Activated T-helper 2 cell treated with anti-CD3 and anti-CD28 coated beads, Interferon-gamma antibody, Interleukin-2, Interleukin-4, amounts not matched to agents 10 μg/mL and 5 μg/mL and 100 μg/mL, durations not matched to agents 14 hours and 24 hours and 36 hours (primary cell): ENCODE data around the gene TDRD7. TPM values are rescaled to one million over a fixed set of nuclear protein-coding genes. Genes with fewer than 3 reads are reported as not detected.

Source experiments
- DNase-seq: peaks from one replicate; pipeline ENCODE4 v3.0.0; 2021; ENCODE audit warnings: low spot score
- H3K27ac Mint-ChIP-seq: one replicate; pipeline ENCODE4 v1.8.0; 2021; ENCODE audit warnings: mixed read lengths
- H3K27me3 Mint-ChIP-seq: one replicate; pipeline ENCODE4 v1.8.0; 2021; ENCODE audit warnings: low read depth, mixed read lengths
- H3K36me3 Mint-ChIP-seq: one replicate; pipeline ENCODE4 v1.8.0; 2021; ENCODE audit warnings: low read depth, mixed read lengths
- H3K4me1 Mint-ChIP-seq: one replicate; pipeline ENCODE4 v1.8.0; 2021; ENCODE audit warnings: low read depth, mixed read lengths
- H3K4me3 Mint-ChIP-seq: one replicate; pipeline ENCODE4 v1.8.0; 2021; ENCODE audit warnings: low read depth, mild to moderate bottlenecking, moderate library complexity, mixed read lengths
- H3K9me3 Mint-ChIP-seq: one replicate; pipeline ENCODE4 v1.8.0; 2021; ENCODE audit warnings: mixed read lengths
- intact Hi-C: fragments of 100-400 bp; cut with micrococcal nuclease; formaldehyde crosslinking; loops from one replicate; pipeline ENCODE4 v1.15.1; 2023
- total RNA-seq: library from RNA; stranded (reverse); gene quantifications from 2 replicates; pipeline ENCODE4 v1.2.3, GENCODE V29; 2022

Gene TDRD7, protein sequence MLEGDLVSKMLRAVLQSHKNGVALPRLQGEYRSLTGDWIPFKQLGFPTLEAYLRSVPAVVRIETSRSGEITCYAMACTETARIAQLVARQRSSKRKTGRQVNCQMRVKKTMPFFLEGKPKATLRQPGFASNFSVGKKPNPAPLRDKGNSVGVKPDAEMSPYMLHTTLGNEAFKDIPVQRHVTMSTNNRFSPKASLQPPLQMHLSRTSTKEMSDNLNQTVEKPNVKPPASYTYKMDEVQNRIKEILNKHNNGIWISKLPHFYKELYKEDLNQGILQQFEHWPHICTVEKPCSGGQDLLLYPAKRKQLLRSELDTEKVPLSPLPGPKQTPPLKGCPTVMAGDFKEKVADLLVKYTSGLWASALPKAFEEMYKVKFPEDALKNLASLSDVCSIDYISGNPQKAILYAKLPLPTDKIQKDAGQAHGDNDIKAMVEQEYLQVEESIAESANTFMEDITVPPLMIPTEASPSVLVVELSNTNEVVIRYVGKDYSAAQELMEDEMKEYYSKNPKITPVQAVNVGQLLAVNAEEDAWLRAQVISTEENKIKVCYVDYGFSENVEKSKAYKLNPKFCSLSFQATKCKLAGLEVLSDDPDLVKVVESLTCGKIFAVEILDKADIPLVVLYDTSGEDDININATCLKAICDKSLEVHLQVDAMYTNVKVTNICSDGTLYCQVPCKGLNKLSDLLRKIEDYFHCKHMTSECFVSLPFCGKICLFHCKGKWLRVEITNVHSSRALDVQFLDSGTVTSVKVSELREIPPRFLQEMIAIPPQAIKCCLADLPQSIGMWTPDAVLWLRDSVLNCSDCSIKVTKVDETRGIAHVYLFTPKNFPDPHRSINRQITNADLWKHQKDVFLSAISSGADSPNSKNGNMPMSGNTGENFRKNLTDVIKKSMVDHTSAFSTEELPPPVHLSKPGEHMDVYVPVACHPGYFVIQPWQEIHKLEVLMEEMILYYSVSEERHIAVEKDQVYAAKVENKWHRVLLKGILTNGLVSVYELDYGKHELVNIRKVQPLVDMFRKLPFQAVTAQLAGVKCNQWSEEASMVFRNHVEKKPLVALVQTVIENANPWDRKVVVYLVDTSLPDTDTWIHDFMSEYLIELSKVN
- 4.4 and 5.5 TPM in 2 replicates for total RNA-seq

- no peaks in the 10 kb centered on the region for H3K36me3 Mint-ChIP-seq
- peak; percentile 84 for DNase-seq
- peaks cover 7% of the 10 kb centered on the region for H3K9me3 Mint-ChIP-seq
- H3K27ac Mint-ChIP-seq, result peak within 1 kb of the TSS; percentile 6
- peaks cover 38% of the 10 kb centered on the region for H3K27me3 Mint-ChIP-seq
- peak within 1 kb of the TSS; percentile 84 for H3K4me3 Mint-ChIP-seq
- H3K4me1 Mint-ChIP-seq, result peaks cover 23% of the 10 kb centered on the region
- intact Hi-C loops, result loop anchor here (1.0 to 10.0 kb wide), 4 partner anchors 15 to 293 kb away; partner anchors contain the start of gene TMOD1
Measured at GRCh38 chr9:97411789-97412625, at the start of gene TDRD7. Gene TDRD7, plus strand, starts transcription at chr9:97412096. Its CDS starts 16,370 bp downstream, at chr9:97428466.

DNA sequence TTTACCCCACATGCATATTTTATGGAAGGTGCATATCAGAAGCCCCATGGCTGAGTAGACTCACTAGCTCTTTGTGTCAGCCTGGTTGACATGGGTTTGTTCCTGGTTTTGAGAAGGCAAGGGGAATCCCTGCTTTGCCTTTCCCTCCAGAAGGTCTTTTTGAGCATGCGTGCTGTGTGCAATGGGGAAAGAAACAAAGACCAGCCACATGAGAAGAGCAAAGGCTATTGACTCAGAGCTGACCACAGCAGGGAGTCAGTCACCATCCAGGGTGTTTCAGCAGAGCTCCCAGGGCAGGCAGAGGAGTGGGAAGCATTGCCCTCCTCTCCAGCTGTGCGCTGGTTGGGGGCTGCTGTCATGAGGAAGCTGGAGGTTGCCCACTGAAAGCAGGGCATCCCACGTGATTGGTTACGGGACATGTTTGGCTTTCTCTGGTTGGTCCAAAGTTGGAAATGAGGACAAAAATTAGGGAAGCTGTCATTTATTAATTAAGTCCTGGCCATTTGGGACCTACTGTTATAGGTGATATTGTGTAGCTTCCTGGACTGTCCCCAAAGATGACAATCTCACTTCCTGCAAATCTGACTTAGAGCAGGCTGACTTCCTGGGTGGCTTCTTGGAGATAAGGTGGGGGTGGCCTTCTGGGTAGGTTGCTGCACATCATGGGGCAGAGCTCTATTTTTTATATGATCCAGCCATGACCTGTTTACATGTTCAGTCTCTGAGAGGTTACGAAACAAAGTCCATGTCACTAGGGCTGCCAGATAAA, 48.9 kb upstream of the TDRD7 start:
- Mint-ChIP-seq H3K36me3 (no peaks in the 10 kb centered on the region), H3K27me3 (no peaks in the 10 kb centered on the region), H3K9me3 (no peaks in the 10 kb centered on the region), H3K4me1 (peaks cover 8% of the 10 kb centered on the region), H3K27ac (no peak overlapping the region), H3K4me3 (no peak overlapping the region)
- intact Hi-C loops, result no loop called here
- DNase-seq, result no peak

GRCh38 chr9:97363661-97364299, 48.1 kb upstream of the TDRD7 start:
- Mint-ChIP-seq H3K27me3 (no peaks in the 10 kb centered on the region), H3K4me1 (peaks cover 8% of the 10 kb centered on the region), H3K27ac (no peak overlapping the region), H3K9me3 (peaks cover 3% of the 10 kb centered on the region), H3K4me3 (no peak overlapping the region), H3K36me3 (no peaks in the 10 kb centered on the region)
- intact Hi-C loops, result no loop called here
- DNase-seq, result no peak

- Mint-ChIP-seq H3K27me3 (no peaks in the 10 kb centered on the region), H3K36me3 (no peaks in the 10 kb centered on the region), H3K9me3 (peaks cover 8% of the 10 kb centered on the region), H3K4me3 (no peak overlapping the region), H3K4me1 (peaks cover 8% of the 10 kb centered on the region), H3K27ac (no peak overlapping the region)
- DNase-seq, result no peak
- intact Hi-C loops, result no loop called here
Measured at GRCh38 chr9:97364769-97365490, 47.0 kb upstream of the TDRD7 start.

DNA sequence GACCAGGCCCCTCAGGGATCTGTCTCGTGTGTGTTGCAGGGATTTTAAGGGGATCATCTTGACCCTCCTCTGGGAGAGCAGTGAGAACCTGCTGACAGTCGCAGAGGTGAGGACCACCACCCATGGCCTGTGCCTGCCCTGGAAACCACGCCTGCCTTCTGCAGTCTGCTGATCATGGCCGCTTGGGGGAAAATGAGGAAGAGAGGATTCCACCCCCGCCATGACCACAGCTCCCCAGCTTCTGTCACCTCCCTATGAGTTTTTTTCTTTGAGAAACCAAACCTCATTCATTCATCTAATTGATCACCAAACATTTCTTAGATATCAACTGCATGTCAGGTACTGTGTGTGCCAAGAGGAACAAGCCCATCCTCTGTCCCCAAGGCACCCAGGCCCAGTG, 46.3 kb upstream of the TDRD7 start:
- H3K4me1 Mint-ChIP-seq, result peaks cover 8% of the 10 kb centered on the region
- no peak overlapping the region for H3K27ac Mint-ChIP-seq
- peaks cover 3% of the 10 kb centered on the region for H3K36me3 Mint-ChIP-seq
- intact Hi-C loops, result no loop called here
- H3K4me3 Mint-ChIP-seq, result no peak overlapping the region
- no peak for DNase-seq
- H3K9me3 Mint-ChIP-seq, result peaks cover 8% of the 10 kb centered on the region
- H3K27me3 Mint-ChIP-seq, result no peaks in the 10 kb centered on the region

- H3K4me3 Mint-ChIP-seq, result no peak overlapping the region
- H3K4me1 Mint-ChIP-seq, result peaks cover 8% of the 10 kb centered on the region
- intact Hi-C loops, result no loop called here
- peaks cover 3% of the 10 kb centered on the region for H3K36me3 Mint-ChIP-seq
- no peak overlapping the region for H3K27ac Mint-ChIP-seq
- H3K27me3 Mint-ChIP-seq, result no peaks in the 10 kb centered on the region
- H3K9me3 Mint-ChIP-seq, result peaks cover 8% of the 10 kb centered on the region
- DNase-seq, result no peak
Measured at GRCh38 chr9:97366476-97366875, 45.4 kb upstream of the TDRD7 start.

- no peak for DNase-seq
- H3K36me3 Mint-ChIP-seq, result peaks cover 3% of the 10 kb centered on the region
- no peak overlapping the region for H3K4me3 Mint-ChIP-seq
- intact Hi-C loops, result no loop called here
- H3K9me3 Mint-ChIP-seq, result peaks cover 8% of the 10 kb centered on the region
- H3K4me1 Mint-ChIP-seq, result peaks cover 8% of the 10 kb centered on the region
- no peaks in the 10 kb centered on the region for H3K27me3 Mint-ChIP-seq
- H3K27ac Mint-ChIP-seq, result no peak overlapping the region
Measured at GRCh38 chr9:97366889-97367288, 45.0 kb upstream of the TDRD7 start.

DNA sequence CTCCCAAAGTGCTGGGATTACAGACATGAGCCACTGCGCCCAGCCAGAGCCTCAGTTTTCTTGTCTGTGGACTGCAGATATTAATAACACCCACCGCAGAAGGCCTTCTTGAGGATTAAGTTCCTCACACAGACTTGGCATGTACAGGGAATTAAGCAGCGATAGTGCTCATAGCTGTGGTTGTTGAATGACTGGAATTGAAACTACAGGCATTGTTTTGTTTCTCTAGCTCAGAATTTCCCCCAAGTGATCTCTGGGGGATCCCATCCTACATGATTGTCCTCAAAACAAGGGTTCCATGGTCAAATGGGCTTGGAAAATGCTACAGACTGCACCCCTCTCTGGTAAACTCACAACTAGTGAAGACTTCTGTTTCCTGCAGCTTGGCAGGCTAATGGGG, 44.2 kb upstream of the TDRD7 start:
- Mint-ChIP-seq H3K4me1 (peaks cover 7% of the 10 kb centered on the region), H3K9me3 (peaks cover 8% of the 10 kb centered on the region), H3K36me3 (peaks cover 3% of the 10 kb centered on the region), H3K4me3 (no peak overlapping the region), H3K27ac (no peak overlapping the region), H3K27me3 (no peaks in the 10 kb centered on the region)
- DNase-seq, result no peak
- intact Hi-C loops, result no loop called here

- no peak for DNase-seq
- Mint-ChIP-seq H3K9me3 (peaks cover 8% of the 10 kb centered on the region), H3K4me3 (no peak overlapping the region), H3K4me1 (no peaks in the 10 kb centered on the region), H3K27me3 (no peaks in the 10 kb centered on the region), H3K27ac (no peak overlapping the region), H3K36me3 (peaks cover 3% of the 10 kb centered on the region)
- intact Hi-C loops, result no loop called here
Measured at GRCh38 chr9:97368964-97369363, 42.9 kb upstream of the TDRD7 start.

DNA sequence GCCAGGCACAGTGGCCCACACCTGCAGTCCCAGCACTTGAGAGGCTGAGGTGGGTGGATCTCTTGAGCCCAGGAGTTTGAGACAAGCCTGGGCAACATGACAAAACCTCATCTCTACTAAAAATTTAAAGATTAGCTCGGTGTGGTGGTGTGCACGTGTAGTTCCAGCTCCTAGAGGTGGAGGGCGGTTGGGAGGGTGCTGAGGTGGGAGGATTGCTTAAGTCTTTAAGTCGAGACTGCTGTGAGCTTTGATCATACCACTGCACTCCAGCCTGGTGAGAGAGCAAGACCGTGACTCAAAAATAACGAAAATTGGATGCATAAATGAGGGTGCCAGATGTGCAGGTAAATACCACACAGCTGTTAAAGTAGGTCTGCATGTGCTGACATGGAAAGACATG, 39.3 kb upstream of the TDRD7 start:
- peaks cover 3% of the 10 kb centered on the region for H3K36me3 Mint-ChIP-seq
- no peaks in the 10 kb centered on the region for H3K4me1 Mint-ChIP-seq
- H3K4me3 Mint-ChIP-seq, result no peak overlapping the region
- intact Hi-C loops, result no loop called here
- DNase-seq, result no peak
- no peak overlapping the region for H3K27ac Mint-ChIP-seq
- peaks cover 8% of the 10 kb centered on the region for H3K9me3 Mint-ChIP-seq
- H3K27me3 Mint-ChIP-seq, result no peaks in the 10 kb centered on the region

DNA sequence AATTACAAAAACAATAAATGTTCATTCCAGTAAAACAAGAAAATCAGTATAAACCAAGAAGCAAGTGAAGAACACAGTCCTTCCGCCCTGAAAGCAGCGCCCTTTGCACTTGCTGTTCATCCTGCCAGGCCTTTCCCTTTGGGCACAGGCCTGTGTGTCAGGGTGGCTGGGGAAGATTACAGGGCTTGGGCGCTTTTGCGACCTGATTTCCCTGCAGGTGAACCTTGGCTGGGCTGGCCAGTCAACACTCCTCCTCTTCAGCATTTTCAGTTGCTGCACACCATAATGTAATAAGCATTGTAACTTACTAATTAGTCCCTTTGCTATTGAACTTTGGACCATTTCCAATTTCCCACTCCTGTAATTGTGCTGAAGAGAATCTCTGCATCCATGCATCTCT, 38.6 kb upstream of the TDRD7 start:
- H3K36me3 Mint-ChIP-seq, result peaks cover 3% of the 10 kb centered on the region
- no peak for DNase-seq
- H3K4me3 Mint-ChIP-seq, result no peak overlapping the region
- peaks cover 8% of the 10 kb centered on the region for H3K9me3 Mint-ChIP-seq
- H3K4me1 Mint-ChIP-seq, result no peaks in the 10 kb centered on the region
- no peaks in the 10 kb centered on the region for H3K27me3 Mint-ChIP-seq
- no peak overlapping the region for H3K27ac Mint-ChIP-seq
- intact Hi-C loops, result no loop called here
